Muscle layer of duodenum (tissue), 2 donors: ENCODE measurements around the gene EXOC6B.

ENCODE experiments used
- H3K27ac ChIP-seq: one replicate; pipeline ENCODE4 v1.7.0; 2013; ENCODE audit warnings: mild to moderate bottlenecking, low read length
- H3K27me3 ChIP-seq: one replicate; pipeline ENCODE4 v1.7.0; 2013; ENCODE audit warnings: low read depth, mild to moderate bottlenecking, control low read depth, low read length
- H3K36me3 ChIP-seq, 2 donors: one replicate each; pipeline ENCODE4 v1.7.0; 2013; ENCODE audit warnings: low read length in 2 of 2, control low read depth in 1 of 2, mild to moderate bottlenecking in 1 of 2; ENCODE audit not compliant: insufficient read depth in 2 of 2, control insufficient read depth in 1 of 2
- H3K4me1 ChIP-seq, 2 donors: one replicate each; pipeline ENCODE4 v1.7.0; 2013; ENCODE audit warnings: low read length in 2 of 2, mild to moderate bottlenecking in 2 of 2, control low read depth in 1 of 2, moderate library complexity in 1 of 2; ENCODE audit not compliant: insufficient read depth in 2 of 2, control insufficient read depth in 1 of 2
- H3K4me3 ChIP-seq, 2 donors: one replicate each; pipeline ENCODE4 v1.7.0; 2013; ENCODE audit warnings: low read length in 2 of 2, low read depth in 1 of 2, mild to moderate bottlenecking in 1 of 2
- H3K9me3 ChIP-seq, 2 donors: one replicate each; pipeline ENCODE4 v1.7.0; 2013; ENCODE audit warnings: low read length in 2 of 2, control low read depth in 1 of 2, mild to moderate bottlenecking in 1 of 2; ENCODE audit not compliant: control insufficient read depth in 1 of 2
- donor health status: healthy.

The EXOC6B gene

DNA sequence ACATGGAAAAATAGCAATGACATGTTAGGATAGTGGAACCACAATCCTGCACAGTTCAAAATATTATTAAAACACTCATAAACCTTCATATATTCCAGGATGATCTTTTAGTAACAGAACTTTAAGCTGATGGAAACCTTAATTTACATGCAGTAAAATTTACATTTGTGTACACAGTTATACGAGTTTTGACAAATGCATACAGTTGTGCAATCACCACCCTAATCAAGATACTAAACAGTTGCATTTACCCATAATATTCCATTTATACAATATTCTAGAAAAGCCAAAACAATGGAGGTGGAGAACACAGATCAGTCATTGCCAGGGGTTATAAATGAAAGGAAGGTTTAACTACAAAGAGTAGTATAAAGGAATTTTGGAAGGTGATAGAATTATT, 117.6 kb downstream of the EXOC6B start:
- Histone ChIP-seq H3K4me1 (no peaks in the 10 kb centered on the region), H3K9me3 (no peaks in the 10 kb centered on the region), H3K36me3 (no peaks in the 10 kb centered on the region), H3K4me3 (no peak overlapping the region), H3K27me3 (no peaks in the 10 kb centered on the region), H3K27ac (no peak overlapping the region)

DNA sequence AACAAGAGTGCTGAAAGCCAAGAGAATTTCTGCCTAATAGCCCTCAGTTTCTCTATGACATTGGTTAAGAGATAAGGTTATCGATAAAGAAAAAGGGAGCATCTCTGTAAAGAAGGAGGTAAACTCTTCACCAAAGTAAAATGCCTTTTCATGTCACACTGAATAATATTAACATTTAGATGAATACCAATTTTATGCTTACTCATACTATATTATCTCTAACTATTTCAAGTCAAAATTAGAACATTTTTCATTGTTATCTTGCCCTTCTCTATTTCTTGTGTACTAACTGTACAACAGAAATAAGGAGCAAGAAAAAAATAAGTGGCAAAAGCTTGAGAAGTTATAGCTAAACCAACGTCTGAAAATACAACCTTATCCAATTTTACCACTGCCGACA, 127.5 kb downstream of the EXOC6B start:
- peaks cover 0 to 20% of the 10 kb centered on the region in 2 donors for H3K4me1 ChIP-seq
- no peak overlapping the region for H3K4me3 ChIP-seq
- no peaks in the 10 kb centered on the region for H3K9me3 ChIP-seq
- H3K36me3 ChIP-seq, result no peaks in the 10 kb centered on the region
- no peaks in the 10 kb centered on the region for H3K27me3 ChIP-seq
- H3K27ac ChIP-seq, result no peak overlapping the region

DNA sequence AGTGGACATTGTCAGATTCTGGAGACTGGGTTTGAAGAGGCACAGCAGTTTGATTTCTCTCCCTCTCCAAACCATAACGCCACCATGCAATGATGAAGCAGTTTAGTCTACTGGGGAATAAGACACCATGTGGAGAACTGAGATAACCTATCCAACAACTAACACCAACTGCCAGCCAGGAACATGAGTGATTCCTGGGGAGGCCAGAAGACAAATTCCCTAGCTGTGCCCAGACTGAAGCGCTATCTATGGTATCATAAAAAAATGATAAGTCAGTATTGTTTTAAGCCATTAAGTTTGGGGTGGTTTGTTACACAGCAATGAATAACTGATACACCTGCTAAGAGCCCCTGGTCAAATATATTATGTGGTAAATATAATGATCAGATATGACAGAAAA, 129.3 kb downstream of the EXOC6B start:
- Histone ChIP-seq H3K9me3 (no peaks in the 10 kb centered on the region), H3K4me1 (peaks cover 0 to 20% of the 10 kb centered on the region in 2 donors), H3K27ac (no peak overlapping the region), H3K27me3 (no peaks in the 10 kb centered on the region), H3K4me3 (no peak overlapping the region), H3K36me3 (no peaks in the 10 kb centered on the region)

DNA sequence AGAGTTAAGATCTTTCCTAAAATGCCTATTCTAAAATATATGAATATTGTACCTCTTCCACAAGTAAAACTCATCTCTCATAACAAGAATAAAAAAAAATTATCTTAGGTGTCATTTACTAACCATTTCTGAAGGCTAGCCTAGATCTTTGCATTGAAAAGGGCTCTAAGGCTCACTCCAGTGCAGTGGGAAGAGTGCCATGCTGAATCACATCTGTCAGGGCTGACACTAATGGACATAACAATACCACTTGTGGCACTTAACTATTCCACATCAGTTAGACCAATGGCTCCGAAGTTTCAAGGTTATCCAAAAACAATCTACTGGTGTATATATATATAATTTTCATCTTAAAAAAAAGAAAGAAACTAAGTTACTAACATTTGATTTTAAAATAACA, 130.2 kb downstream of the EXOC6B start:
- Histone ChIP-seq H3K27me3 (no peaks in the 10 kb centered on the region), H3K4me3 (no peak overlapping the region), H3K4me1 (peaks cover 0 to 20% of the 10 kb centered on the region in 2 donors), H3K9me3 (no peaks in the 10 kb centered on the region), H3K27ac (no peak overlapping the region), H3K36me3 (no peaks in the 10 kb centered on the region)

DNA sequence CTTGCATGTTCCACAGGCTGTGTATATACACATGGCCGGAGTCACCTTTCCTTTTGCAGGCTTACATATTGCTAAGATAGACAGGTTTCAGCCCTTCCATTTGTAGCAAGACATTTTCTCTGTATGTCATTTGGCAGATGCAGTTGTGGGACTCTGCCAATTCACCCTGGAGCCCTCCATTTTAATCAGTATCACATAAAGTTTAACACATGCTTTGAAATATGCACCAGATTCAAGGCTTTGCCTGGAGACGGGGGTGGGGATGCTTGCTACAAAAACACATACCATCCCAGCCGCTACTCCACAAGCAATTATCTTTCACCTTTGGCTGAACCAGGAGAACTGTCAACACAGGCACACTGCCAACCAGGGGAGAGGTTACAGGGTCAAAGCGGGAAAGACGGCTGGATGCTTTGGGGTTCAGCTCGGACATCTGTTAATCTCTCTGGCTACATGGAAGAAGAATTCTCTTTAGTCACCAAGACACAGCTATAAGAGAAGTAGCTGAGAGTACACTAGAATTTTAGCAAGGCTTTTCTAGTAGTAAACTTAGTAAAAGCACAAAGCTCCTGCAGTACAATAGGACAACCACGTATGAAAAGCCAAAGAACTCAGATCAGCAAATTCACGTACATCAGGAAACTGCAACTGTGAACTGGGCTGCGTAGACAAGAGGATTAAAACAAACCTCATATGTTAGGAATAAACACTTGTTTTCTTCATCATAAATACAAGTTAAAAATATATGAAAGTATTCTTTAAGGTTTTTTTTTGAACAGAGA, 130.9 kb downstream of the EXOC6B start:
- Histone ChIP-seq H3K9me3 (no peaks in the 10 kb centered on the region), H3K4me1 (peaks cover under 1 to 20% of the 10 kb centered on the region in 2 donors), H3K27me3 (no peaks in the 10 kb centered on the region), H3K4me3 (peak overlapping the region; percentile 1 to 31), H3K36me3 (no peaks in the 10 kb centered on the region), H3K27ac (no peak overlapping the region)

DNA sequence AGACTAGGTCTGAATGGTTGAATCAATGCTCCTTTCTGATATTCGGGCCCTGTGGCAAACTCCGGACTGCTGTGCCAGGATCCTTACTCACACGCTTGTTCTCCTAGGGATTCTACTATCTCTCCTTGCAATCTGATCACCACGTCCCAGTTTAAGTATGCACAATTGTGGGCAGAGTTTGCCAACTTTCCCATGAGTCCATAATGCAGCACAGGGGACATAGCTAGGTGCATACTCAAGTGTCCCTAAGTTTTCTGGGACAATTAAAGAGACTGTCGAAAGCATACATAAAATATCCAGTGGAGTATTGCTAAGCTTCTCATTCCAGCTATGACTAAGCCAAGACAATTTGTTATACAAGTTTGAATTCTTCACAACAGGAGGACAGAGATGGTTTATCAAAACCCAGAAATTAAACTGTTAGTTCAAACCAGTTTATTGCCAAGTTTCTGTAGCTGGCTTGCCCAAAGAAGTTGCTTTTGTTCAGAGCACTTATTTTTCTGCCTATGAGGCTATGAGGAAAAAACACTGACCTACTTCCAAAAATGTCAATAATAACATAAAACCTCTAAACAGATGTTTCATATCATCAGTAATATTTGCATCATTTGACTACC, 136.1 kb downstream of the EXOC6B start:
- no peaks in the 10 kb centered on the region for H3K9me3 ChIP-seq
- H3K4me3 ChIP-seq, result no peak overlapping the region
- H3K27ac ChIP-seq, result no peak overlapping the region
- peaks cover 5 to 10% of the 10 kb centered on the region in 2 donors for H3K4me1 ChIP-seq
- H3K27me3 ChIP-seq, result no peaks in the 10 kb centered on the region
- H3K36me3 ChIP-seq, result no peaks in the 10 kb centered on the region

DNA sequence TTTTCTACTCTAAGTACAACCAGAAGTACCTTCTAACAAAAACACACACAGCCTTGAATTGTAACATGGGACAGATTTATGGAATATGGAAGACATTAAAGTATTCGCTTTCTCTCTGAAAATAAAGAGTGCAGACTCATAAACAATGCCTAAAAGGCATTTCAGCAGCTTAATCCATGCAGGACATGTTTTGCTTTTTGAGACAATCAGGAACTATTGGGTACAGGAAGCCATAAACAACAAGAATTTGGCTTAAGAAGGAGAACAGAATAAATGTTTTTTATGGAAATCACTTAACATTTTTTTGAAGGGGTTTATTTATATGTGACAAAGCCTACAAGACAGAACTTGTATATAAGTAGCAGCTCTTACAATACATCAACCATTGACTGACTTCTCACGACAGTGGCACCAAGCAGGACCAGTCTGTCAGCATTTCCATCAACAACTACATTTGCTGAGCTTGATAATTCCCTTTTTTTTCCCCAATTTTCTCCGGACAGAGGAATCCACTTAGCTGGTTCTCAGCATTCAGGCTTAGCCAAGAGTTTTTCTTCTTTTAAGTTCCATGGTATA, 140.1 kb downstream of the EXOC6B start:
- Histone ChIP-seq H3K27ac (no peak overlapping the region), H3K4me3 (no peak overlapping the region), H3K9me3 (no peaks in the 10 kb centered on the region), H3K36me3 (no peaks in the 10 kb centered on the region), H3K27me3 (no peaks in the 10 kb centered on the region), H3K4me1 (peaks cover 0 to 5% of the 10 kb centered on the region in 2 donors)

DNA sequence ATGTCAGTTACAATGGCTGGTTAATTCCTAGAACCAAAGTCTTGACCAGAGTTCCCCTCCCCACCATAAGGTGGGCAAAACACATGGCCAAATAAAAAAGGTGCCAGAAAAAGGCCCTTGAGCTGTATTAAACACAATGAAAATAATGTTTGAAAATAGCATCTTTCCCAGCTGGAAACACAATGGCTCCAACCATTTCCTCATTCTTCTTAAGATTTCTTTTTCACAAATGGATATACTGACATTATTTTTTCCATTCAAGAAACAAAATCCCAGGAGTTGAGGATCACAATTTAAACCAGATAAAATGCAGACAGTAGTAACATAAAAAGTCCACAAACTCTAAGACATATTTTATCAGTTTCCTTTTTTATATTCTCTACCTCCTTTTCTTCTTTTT, 143.8 kb downstream of the EXOC6B start:
- Histone ChIP-seq H3K4me3 (no peak overlapping the region), H3K27ac (no peak overlapping the region), H3K36me3 (no peaks in the 10 kb centered on the region), H3K4me1 (no peaks in the 10 kb centered on the region), H3K9me3 (no peaks in the 10 kb centered on the region), H3K27me3 (no peaks in the 10 kb centered on the region)

DNA sequence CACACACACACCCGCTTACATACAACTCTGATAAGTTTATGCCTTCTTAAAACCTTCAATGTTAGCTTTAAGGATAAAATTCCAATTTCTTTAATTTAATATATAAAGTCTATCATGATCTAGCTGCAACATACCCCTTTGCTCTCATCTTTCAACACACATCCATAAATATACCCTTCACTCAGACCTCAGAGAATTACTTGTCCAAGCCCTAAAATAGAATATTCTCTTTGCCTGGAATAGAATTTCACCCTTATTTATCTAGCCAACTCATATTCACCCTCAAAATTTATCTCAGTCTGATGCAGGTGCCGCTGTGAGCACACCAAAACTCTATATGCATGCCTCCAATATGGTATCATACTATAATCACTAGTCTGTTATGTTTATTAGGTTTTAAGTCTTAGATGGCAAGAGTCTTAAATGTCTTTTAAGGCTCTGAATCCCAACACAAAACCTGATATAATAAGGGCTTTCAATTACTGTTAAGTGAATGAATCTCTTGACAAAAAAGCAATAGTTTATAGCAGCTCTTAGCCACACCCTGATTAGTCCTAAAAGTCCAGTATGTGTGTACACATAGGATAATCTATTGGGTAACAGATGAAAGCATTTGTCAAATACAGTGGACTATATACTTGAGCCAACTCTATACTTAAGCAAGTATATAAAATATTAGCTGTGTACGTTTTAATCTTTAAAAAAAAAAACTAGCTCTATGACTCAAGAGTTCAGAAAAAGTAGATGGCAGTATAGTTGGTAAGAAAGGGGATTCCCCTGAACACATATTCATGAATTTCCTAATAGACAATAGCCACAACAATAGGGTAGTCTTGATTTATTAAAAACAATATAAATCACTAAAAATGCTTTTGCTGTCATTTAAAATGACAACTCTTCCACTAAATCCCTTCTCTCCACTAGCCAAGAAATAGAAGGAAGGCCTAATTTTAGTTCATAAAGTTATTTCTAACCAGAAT, 144.5 kb downstream of the EXOC6B start:
- Histone ChIP-seq H3K36me3 (no peaks in the 10 kb centered on the region), H3K27ac (no peak overlapping the region), H3K9me3 (no peaks in the 10 kb centered on the region), H3K4me1 (no peaks in the 10 kb centered on the region), H3K4me3 (no peak overlapping the region), H3K27me3 (no peaks in the 10 kb centered on the region)

DNA sequence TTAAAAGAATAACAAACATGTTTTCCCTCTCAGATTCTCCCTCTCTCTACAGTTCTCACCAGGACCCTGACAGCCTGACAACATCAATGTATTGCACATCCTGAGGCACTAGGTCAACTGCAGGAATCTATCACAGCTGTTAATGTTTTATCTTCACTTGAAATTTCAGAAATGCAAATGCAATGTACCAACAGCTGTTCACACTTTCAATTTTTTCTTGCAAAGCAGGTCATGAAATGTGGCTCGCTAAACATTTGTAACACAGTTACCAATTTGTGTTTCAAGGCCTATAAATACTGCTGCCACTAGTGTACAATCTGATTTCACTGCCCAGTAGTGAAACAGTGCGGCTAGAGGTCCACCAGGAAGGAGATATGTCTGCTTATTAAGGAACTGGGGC, 147.8 kb downstream of the EXOC6B start:
- H3K9me3 ChIP-seq, result no peaks in the 10 kb centered on the region
- H3K4me1 ChIP-seq, result no peaks in the 10 kb centered on the region
- H3K4me3 ChIP-seq, result no peak overlapping the region
- no peak overlapping the region for H3K27ac ChIP-seq
- H3K27me3 ChIP-seq, result no peaks in the 10 kb centered on the region
- H3K36me3 ChIP-seq, result no peaks in the 10 kb centered on the region
